Measurements from ENCODE around the gene PDE6A. TPM values are rescaled to one million over a fixed set of nuclear protein-coding genes. Genes with fewer than 3 reads are reported as not detected.

PDE6A gene
- total RNA-seq, 1 donor from 2014 or later, result 0.05 TPM

GRCh38 chr5:149932445-149933350 lies 11.9 kb downstream of the PDE6A start:
- ATAC-seq (peak; percentile 37), DNase-seq (no peak)
- intact Hi-C loops (cut with micrococcal nuclease), result no loop called here

GRCh38 chr5:149931992-149932436 lies 12.6 kb downstream of the PDE6A start:
- intact Hi-C loops (cut with micrococcal nuclease), result no loop called here
- no peak for ATAC-seq

GRCh38 chr5:149930749-149931574 lies 13.6 kb downstream of the PDE6A start:
- intact Hi-C loops (cut with micrococcal nuclease), result no loop called here
- ATAC-seq (no peak), DNase-seq (no peak)

More at GRCh38 chr5:149931992-149932436, 12.6 kb downstream of the PDE6A start:
- DNase-seq, result no peak

- no peak for DNase-seq
- intact Hi-C loops (cut with micrococcal nuclease), result no loop called here
- ATAC-seq, result no peak
Measured at GRCh38 chr5:149930043-149930748, 14.4 kb downstream of the PDE6A start.

GRCh38 chr5:149924486-149924885 lies 20.1 kb downstream of the PDE6A start:
- DNase-seq (no peak), ATAC-seq (no peak)
- intact Hi-C loops (cut with micrococcal nuclease), result no loop called here

- intact Hi-C loops (cut with micrococcal nuclease), result no loop called here
Measured at GRCh38 chr5:149922950-149923349, 21.6 kb downstream of the PDE6A start.

GRCh38 chr5:149921597-149921996 lies 23.0 kb downstream of the PDE6A start:
- intact Hi-C loops (cut with micrococcal nuclease), result no loop called here
- no peak for DNase-seq
- ATAC-seq, result no peak

More at GRCh38 chr5:149922950-149923349, 21.6 kb downstream of the PDE6A start:
- ATAC-seq (no peak), DNase-seq (no peak)

GRCh38 chr5:149917073-149917676 lies 27.4 kb downstream of the PDE6A start:
- intact Hi-C loops (cut with micrococcal nuclease), result no loop called here
- no peak for DNase-seq
- no peak for ATAC-seq

GRCh38 chr5:149916334-149917072 lies 28.1 kb downstream of the PDE6A start:
- intact Hi-C loops (cut with micrococcal nuclease), result no loop called here
- ATAC-seq, result peak; percentile 77
- DNase-seq, result no peak

GRCh38 chr5:149915392-149916260 lies 29.0 kb downstream of the PDE6A start:
- intact Hi-C loops (cut with micrococcal nuclease), result no loop called here
- DNase-seq (no peak), ATAC-seq (peak; percentile 63)

- intact Hi-C loops (cut with micrococcal nuclease), result no loop called here
- DNase-seq (no peak), ATAC-seq (no peak)
Measured at GRCh38 chr5:149913436-149914419, 30.9 kb downstream of the PDE6A start.

GRCh38 chr5:149912226-149912871 lies 32.2 kb downstream of the PDE6A start:
- no peak for ATAC-seq
- no peak for DNase-seq
- intact Hi-C loops (cut with micrococcal nuclease), result no loop called here

GRCh38 chr5:149911031-149911430 lies 33.6 kb downstream of the PDE6A start:
- ATAC-seq, result no peak
- intact Hi-C loops (cut with micrococcal nuclease), result no loop called here
- DNase-seq, result no peak

- DNase-seq, result no peak
- no peak for ATAC-seq
- intact Hi-C loops (cut with micrococcal nuclease), result no loop called here
Measured at GRCh38 chr5:149907828-149908227, 36.8 kb downstream of the PDE6A start.

- intact Hi-C loops (cut with micrococcal nuclease), result no loop called here
- ATAC-seq (no peak), DNase-seq (no peak)
Measured at GRCh38 chr5:149904977-149905376, 39.6 kb downstream of the PDE6A start.

All from left ventricle myocardium superior (tissue), 1 donor.